Activated CD4-positive, alpha-beta T cell treated with anti-CD3 and anti-CD28 coated beads, Interleukin-2, amount 50 U/mL, for 1 hour (primary cell): ENCODE results near the gene CCDC88B.
A peak's percentile ranks its signal among the peaks of the same experiment; 100 is the strongest.
"Not testable (repeated sequence)": the region's sequence is repeated elsewhere in the genome, so short reads cannot be mapped to it uniquely, and the experiment has no call there.

ENCODE experiments used
- DNase-seq: peaks from one replicate; pipeline ENCODE4 v3.0.0-alpha.2; 2020

The CCDC88B gene

GRCh38 chr11:64323984-64324383, 16.0 kb upstream of the CCDC88B start:
- not testable (repeated sequence) for DNase-seq

GRCh38 chr11:64324692-64325469, 15.1 kb upstream of the CCDC88B start:
- no peak for DNase-seq

GRCh38 chr11:64327375-64327774, 12.6 kb upstream of the CCDC88B start:
- DNase-seq: no peak

GRCh38 chr11:64327993-64328392, 12.0 kb upstream of the CCDC88B start:
- DNase-seq: no peak

- DNase-seq: no peak
Observed at GRCh38 chr11:64330888-64331287, 9.1 kb upstream of the CCDC88B start.

GRCh38 chr11:64331569-64332371, 8.2 kb upstream of the CCDC88B start:
- peak; percentile 63 for DNase-seq

- DNase-seq: no peak
Observed at GRCh38 chr11:64333556-64333955, 6.4 kb upstream of the CCDC88B start.

GRCh38 chr11:64334764-64335735, 5.0 kb upstream of the CCDC88B start:
- no peak for DNase-seq

GRCh38 chr11:64337538-64338249, 2.3 kb upstream of the CCDC88B start:
- DNase-seq: no peak

- no peak for DNase-seq
Observed at GRCh38 chr11:64338716-64339115, 1.3 kb upstream of the CCDC88B start.

GRCh38 chr11:64339286-64339685, 718 bp upstream of the CCDC88B start:
- DNase-seq: no peak

GRCh38 chr11:64340671-64341335, 799 bp downstream of the CCDC88B start:
- peak; percentile 76 for DNase-seq

- no peak for DNase-seq
Observed at GRCh38 chr11:64341429-64341828, 1.4 kb downstream of the CCDC88B start.

- peak; percentile 92 for DNase-seq
Observed at GRCh38 chr11:64341851-64342791, 2.1 kb downstream of the CCDC88B start.

GRCh38 chr11:64342869-64343745, 3.1 kb downstream of the CCDC88B start:
- DNase-seq: no peak

GRCh38 chr11:64343767-64344559, 4.0 kb downstream of the CCDC88B start:
- no peak for DNase-seq

GRCh38 chr11:64344787-64345186, 4.8 kb downstream of the CCDC88B start:
- no peak for DNase-seq

GRCh38 chr11:64347193-64347867, 7.3 kb downstream of the CCDC88B start:
- DNase-seq: no peak
